ENCODE measurements around the gene RABGAP1. TPM values are rescaled to one million over a fixed set of nuclear protein-coding genes. Genes with fewer than 3 reads are reported as not detected.

The RABGAP1 gene
- total RNA-seq, 2 donors from 2014 or later = 84.7 to 91.7 TPM

DNA sequence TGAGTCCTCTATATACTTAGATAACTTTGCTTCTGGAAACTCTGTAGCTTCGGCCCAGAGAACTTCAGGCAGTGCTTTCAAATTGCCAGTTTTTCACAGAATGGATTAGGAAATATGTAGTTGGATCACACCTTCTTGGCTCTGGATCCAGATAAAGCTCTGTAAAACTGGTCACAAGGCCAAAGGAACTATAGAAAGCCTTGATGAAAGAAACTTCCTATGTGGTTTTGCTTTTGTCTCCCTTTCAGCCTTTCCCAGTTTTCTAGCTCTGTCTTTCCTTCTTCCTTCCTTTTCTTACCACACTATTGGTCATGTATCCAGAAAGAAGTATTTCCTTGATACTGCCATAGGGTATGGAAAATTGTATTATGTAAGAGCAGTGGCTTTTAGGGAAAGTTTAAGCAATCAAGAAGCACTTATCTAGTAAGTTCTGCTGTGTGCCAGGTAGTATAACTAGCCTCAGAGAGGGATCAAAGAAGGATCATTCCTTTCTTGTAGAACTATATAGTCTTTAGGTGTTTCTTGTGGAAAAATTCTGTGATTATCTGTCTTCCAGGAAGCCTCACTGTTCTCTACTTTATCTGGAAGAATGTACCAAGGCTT is 98.9 kb downstream of the RABGAP1 start:
- Histone ChIP-seq H3K9me3 (no peaks in the 10 kb centered on the region), H3K4me3 (peak overlapping the region; percentile 13), H3K27ac (peak overlapping the region; percentile 59 to 77), H3K4me1 (ENCODE audit: control insufficient read depth in 1 of 2, low read depth in 2 of 2) (peaks cover 46 to 83% of the 10 kb centered on the region in 2 donors), H3K27me3 (replicated peaks; ENCODE audit: insufficient read depth) (no peaks in the 10 kb centered on the region), H3K36me3 (no peaks in the 10 kb centered on the region)
- TF ChIP-seq CTCF (IDR thresholded peaks at IDR 0.05) = no peak
- DNase-seq (ENCODE audit: low spot score) = no peak
- ATAC-seq (ENCODE audit: insufficient number of reproducible peaks, low FRiP score, low read depth) = no peak

DNA sequence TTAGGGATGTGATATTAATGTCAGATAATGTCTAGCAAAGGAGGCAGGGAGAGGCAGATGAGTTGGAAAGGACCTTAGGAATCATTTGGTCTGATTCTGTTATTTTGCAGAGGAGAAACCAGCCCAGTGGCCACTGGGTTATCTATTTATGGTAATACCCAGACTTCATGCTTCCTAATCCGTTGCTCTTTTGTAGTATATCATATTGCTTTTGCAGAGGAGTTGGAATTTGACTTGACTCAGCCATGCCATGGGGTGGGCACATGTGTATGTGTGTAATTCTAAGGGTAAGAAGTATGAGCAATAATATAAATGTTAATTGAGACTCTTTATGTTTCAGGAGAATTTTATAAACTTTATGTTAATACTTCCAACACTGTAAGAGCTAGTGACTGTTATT is 100.0 kb downstream of the RABGAP1 start:
- DNase-seq (ENCODE audit: low spot score) (no peak), ATAC-seq (ENCODE audit: insufficient number of reproducible peaks, low FRiP score, low read depth) (no peak)
- no peak for TF ChIP-seq CTCF (IDR thresholded peaks at IDR 0.05)
- Histone ChIP-seq H3K36me3 (no peaks in the 10 kb centered on the region), H3K4me3 (no peak overlapping the region), H3K27me3 (replicated peaks; ENCODE audit: insufficient read depth) (no peaks in the 10 kb centered on the region), H3K9me3 (no peaks in the 10 kb centered on the region), H3K4me1 (ENCODE audit: control insufficient read depth in 1 of 2, low read depth in 2 of 2) (peaks cover 55 to 83% of the 10 kb centered on the region in 2 donors), H3K27ac (peak overlapping the region; percentile 59 to 77)

DNA sequence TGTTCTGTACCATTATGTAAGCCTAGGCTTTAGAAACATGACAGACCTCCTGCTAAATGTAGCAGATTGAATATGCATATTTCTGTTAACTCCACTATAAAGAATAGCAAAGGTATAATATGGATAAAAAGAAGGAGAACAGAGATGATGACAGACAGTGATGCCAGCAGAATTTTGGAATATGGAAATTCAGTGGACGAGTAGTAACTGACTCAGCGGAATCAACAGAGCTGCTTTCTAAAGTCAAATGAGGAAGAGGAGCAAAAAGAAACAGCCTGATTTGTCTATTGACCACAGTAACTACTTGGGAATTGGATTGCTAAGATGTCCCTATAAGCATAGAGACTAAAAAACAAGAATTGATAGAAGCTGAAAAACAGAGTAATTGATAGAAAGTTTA is 100.7 kb downstream of the RABGAP1 start:
- Histone ChIP-seq H3K27me3 (replicated peaks; ENCODE audit: insufficient read depth) (no peaks in the 10 kb centered on the region), H3K36me3 (no peaks in the 10 kb centered on the region), H3K4me1 (ENCODE audit: control insufficient read depth in 1 of 2, low read depth in 2 of 2) (peaks cover 62 to 84% of the 10 kb centered on the region in 2 donors), H3K27ac (peak overlapping the region; percentile 48 to 77), H3K9me3 (no peaks in the 10 kb centered on the region), H3K4me3 (no peak overlapping the region)
- DNase-seq (ENCODE audit: low spot score) = no peak
- ATAC-seq (ENCODE audit: insufficient number of reproducible peaks, low FRiP score, low read depth) = no peak
- TF ChIP-seq CTCF (IDR thresholded peaks at IDR 0.05) = no peak

- Histone ChIP-seq H3K36me3 (no peaks in the 10 kb centered on the region), H3K27me3 (replicated peaks; ENCODE audit: insufficient read depth) (no peaks in the 10 kb centered on the region), H3K27ac (peak overlapping the region; percentile 48 to 77), H3K9me3 (no peaks in the 10 kb centered on the region), H3K4me1 (ENCODE audit: control insufficient read depth in 1 of 2, low read depth in 2 of 2) (peaks cover 60 to 89% of the 10 kb centered on the region in 2 donors), H3K4me3 (no peak overlapping the region)
- DNase-seq (ENCODE audit: low spot score) (no peak), ATAC-seq (ENCODE audit: insufficient number of reproducible peaks, low FRiP score, low read depth) (no peak)
- TF ChIP-seq CTCF (IDR thresholded peaks at IDR 0.05) = no peak
Measured at GRCh38 chr9:123043081-123043939, 102.5 kb downstream of the RABGAP1 start.

DNA sequence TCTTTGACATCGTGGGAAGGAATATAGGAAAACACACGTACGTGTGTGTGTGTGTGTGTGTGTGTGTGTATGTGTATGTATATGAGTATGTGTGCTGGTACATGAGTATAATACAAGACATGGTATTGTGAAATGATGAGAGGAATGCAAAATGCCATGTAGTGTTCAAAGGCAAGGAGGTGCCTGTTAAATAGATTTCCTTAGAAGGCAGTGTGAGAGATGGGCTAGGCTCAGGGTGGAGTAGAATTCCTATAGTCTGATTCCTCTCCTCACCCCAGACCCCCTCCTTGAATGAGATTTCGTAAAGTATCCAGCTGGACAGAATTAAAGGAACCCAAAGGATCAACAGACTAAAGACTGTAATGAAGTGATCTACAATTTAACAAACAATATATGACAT is 103.8 kb downstream of the RABGAP1 start:
- H3K27ac ChIP-seq = peak overlapping the region; percentile 74 to 77
- no peaks in the 10 kb centered on the region for H3K36me3 ChIP-seq
- ATAC-seq (ENCODE audit: insufficient number of reproducible peaks, low FRiP score, low read depth) = no peak
- H3K4me1 ChIP-seq (ENCODE audit: control insufficient read depth in 1 of 2, low read depth in 2 of 2) = peaks cover 58 to 92% of the 10 kb centered on the region in 2 donors
- H3K4me3 ChIP-seq = no peak overlapping the region
- H3K27me3 ChIP-seq (replicated peaks; ENCODE audit: insufficient read depth) = no peaks in the 10 kb centered on the region
- no peaks in the 10 kb centered on the region for H3K9me3 ChIP-seq
- no peak for TF ChIP-seq CTCF (IDR thresholded peaks at IDR 0.05)
- no peak for DNase-seq (ENCODE audit: low spot score)

Measured in thoracic aorta (tissue), 2 donors.